C4-2B (cell line): ENCODE results near the gene NOP56.
A peak's percentile ranks its signal among the peaks of the same experiment; 100 is the strongest.

Source experiments
- CTCF ChIP-seq: fragments of 450-650 bp; conservative IDR thresholded peaks from 2 replicates; pipeline ENCODE4 v1.5.1; 2017; ENCODE audit warnings: mild to moderate bottlenecking
- ZFX ChIP-seq: fragments of 450-650 bp; IDR thresholded peaks from 2 replicates; pipeline ENCODE4 v1.6.1; 2017

GRCh38 chr20:2688041-2688591 is 35.7 kb downstream of the NOP56 start:
- TF ChIP-seq CTCF, result peak; percentile 73
- no peak for TF ChIP-seq ZFX
